ENCODE results near the gene CNTN6.

The CNTN6 gene

DNA sequence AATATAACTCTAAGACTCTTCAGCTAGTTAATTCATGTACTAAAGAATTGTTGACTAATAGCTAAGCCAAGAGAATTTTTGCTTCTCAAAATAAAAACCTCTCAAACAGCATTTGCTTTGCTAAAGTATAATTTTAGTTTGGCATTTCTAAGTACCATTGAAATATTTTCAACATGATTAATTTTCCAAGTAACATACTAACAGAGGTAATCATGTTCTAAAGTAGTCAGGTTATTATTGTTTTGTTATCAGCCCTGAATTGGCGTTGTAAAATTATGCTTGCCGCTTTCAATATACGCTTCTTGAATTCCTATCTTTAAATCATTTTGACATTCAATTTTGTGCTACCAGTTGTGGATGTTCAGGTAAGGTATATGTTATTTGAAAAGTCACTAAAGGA lies 134.3 kb downstream of the CNTN6 start:
- H3K4me3 ChIP-seq (ENCODE audit: low read length): no peak overlapping the region
- TF ChIP-seq, protein P1, sequence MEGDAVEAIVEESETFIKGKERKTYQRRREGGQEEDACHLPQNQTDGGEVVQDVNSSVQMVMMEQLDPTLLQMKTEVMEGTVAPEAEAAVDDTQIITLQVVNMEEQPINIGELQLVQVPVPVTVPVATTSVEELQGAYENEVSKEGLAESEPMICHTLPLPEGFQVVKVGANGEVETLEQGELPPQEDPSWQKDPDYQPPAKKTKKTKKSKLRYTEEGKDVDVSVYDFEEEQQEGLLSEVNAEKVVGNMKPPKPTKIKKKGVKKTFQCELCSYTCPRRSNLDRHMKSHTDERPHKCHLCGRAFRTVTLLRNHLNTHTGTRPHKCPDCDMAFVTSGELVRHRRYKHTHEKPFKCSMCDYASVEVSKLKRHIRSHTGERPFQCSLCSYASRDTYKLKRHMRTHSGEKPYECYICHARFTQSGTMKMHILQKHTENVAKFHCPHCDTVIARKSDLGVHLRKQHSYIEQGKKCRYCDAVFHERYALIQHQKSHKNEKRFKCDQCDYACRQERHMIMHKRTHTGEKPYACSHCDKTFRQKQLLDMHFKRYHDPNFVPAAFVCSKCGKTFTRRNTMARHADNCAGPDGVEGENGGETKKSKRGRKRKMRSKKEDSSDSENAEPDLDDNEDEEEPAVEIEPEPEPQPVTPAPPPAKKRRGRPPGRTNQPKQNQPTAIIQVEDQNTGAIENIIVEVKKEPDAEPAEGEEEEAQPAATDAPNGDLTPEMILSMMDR (IDR thresholded peaks at IDR 0.05; ENCODE audit: insufficient read depth, low read depth, low read length, missing control alignments): no peak
- no peak for DNase-seq (ENCODE audit: low read depth)

DNA sequence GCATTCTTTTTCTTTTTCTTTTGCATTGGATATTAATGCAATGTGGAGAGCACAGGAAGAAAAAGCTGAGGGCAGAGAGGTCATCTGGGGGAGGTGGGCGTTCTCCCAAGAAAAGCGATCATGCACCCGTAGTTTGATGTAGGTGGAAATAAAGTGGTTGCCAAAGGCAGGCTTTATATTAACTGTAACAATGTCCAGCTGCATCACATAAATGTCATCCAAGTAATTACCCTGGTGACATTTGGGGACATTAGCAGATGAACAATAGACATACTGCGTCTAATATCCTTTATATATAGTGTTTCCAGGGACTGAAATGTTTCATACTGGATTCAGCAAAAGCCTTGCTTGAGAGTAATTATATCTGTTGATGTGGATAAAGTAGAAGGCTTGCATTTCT lies 135.5 kb downstream of the CNTN6 start:
- TF ChIP-seq, protein P1 (IDR thresholded peaks at IDR 0.05; ENCODE audit: insufficient read depth, low read depth, low read length, missing control alignments): no peak
- DNase-seq (ENCODE audit: low read depth): no peak
- no peak overlapping the region for H3K4me3 ChIP-seq (ENCODE audit: low read length)

DNA sequence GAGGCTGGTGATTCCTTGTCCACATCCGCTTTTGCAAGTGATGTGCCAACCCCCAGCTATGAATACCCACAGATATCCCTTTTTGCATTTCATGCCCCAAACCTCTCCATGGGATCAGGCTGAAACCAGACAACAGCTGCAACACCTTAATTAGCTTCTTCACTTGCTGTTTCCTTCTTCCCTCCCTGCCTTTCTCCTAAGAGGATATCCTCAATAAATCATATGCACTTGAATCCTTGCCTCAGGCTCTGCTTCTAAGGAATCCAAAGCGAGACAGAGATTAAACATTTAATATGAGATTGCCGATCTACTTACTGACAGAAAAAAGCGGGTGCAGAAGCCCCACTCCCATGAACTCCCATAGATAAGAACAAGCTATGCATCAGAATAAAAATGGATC lies 138.1 kb downstream of the CNTN6 start:
- TF ChIP-seq, protein P1 (IDR thresholded peaks at IDR 0.05; ENCODE audit: insufficient read depth, low read depth, low read length, missing control alignments): no peak
- H3K4me3 ChIP-seq (ENCODE audit: low read length): no peak overlapping the region
- no peak for DNase-seq (ENCODE audit: low read depth)

DNA sequence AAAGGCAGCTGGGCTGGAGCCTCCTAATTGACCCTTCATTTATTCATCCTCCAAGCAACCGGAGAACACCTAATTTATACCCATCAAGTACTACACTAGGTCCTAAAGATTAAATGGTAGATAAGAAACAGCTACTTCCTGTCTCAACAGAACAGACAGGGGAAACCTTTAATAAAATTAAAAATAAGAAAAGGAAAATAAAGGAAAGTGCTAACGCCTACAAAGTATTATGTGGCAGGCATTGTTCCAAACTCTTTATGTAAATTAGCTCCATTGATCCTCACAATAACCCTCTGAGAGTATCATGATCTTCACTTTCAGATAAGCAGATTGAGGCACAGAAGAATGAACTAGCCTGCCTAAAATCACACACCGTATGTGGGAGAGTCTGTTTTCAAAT lies 139.5 kb downstream of the CNTN6 start:
- DNase-seq (ENCODE audit: low read depth): no peak

DNA sequence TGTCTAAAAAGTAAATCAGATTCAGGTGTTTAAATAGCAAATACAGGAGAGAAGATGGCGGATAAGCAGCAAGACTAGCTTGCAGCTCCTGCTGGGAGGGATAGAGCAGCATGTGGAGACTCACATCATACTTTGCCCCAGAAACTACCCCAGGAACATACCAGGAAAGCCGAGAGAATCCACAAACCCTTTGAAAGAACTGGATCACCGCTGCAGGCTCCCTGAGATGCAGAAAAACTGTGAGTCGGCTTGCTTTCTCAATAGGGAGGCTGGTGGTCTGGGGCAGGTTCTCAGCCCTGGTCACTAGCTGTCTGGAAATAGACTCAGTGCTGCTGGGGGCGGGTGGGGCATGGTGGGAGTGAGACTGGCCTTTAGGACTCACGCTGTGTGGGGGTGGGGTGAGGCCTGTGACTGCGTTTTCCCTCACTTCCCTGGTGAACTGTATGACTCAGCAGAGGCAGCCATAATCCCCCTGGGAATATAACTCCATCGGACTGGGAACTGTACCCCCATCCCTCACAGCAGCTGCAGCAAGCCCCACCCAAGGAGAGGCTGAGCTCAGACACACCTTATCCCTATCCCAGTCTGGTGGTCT lies 142.8 kb downstream of the CNTN6 start:
- no peak overlapping the region for H3K4me3 ChIP-seq (ENCODE audit: low read length)
- TF ChIP-seq, protein P1 (IDR thresholded peaks at IDR 0.05; ENCODE audit: insufficient read depth, low read depth, low read length, missing control alignments): no peak
- no peak for DNase-seq (ENCODE audit: low read depth)

More for the DNA sequence above, 139.5 kb downstream of the CNTN6 start:
- no peak overlapping the region for H3K4me3 ChIP-seq (ENCODE audit: low read length)
- TF ChIP-seq, protein P1 (IDR thresholded peaks at IDR 0.05; ENCODE audit: insufficient read depth, low read depth, low read length, missing control alignments): no peak

DNA sequence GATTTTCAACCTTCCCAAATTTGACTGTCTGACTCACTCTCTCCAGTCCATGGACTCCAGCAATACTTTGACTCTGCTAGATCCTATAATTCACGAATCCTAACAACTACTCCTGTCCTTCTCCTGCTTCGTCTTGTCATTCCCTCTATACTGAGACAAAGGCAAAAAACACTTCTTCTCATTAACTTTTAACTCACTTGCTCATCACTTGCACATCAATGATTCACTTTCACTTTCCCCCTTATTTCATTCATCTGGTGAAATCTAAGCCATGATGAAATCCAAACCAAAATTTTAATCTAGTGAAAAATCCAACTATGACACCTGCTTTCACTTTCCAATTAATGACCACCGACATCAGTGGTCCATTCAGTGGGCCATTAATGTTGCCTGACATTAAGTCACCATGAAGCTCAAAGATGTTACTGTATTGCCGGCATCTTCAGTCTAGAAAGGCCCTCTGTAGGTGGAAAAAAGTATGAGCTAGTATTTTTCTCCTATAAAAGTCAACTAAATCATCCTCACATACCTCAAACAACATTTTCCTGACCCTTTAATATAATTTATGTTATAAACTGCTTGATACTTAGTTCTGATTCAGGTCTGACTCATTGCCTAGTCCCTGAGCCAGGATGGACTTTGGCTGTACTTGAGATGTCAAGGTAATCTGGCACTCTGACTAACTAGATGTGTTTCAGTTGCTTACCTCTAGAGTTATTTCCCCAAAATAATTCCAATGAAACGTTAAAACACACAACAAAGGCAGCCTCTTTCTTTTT lies 158.6 kb downstream of the CNTN6 start:
- no peak for DNase-seq (ENCODE audit: low read depth)
- TF ChIP-seq, protein P1 (IDR thresholded peaks at IDR 0.05; ENCODE audit: insufficient read depth, low read depth, low read length, missing control alignments): no peak

DNA sequence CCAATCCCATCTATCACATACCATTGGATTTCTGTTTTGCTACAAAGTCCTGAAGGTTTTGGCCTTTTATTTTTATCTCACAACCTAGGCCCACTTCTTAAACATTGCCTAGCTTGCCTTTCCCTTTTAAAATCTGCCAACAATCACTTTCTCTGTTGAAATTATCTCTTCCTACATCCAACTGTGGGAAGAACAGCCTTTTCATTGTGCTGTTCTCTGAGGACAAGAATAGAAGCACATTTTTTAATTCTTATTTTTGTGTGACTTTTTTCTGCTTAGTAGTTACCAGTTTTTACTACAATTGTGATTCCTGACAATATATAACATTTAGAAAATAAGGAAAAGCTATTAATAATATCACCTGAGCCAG lies 159.2 kb downstream of the CNTN6 start:
- no peak for DNase-seq (ENCODE audit: low read depth)
- no peak overlapping the region for H3K4me3 ChIP-seq (ENCODE audit: low read length)
- TF ChIP-seq, protein P1 (IDR thresholded peaks at IDR 0.05; ENCODE audit: insufficient read depth, low read depth, low read length, missing control alignments): no peak

More for the DNA sequence above, 158.6 kb downstream of the CNTN6 start:
- H3K4me3 ChIP-seq (ENCODE audit: low read length): no peak overlapping the region

All from epithelial cell of esophagus (primary cell).